Measurements from ENCODE around the gene TTC32. TPM values are rescaled to one million over a fixed set of nuclear protein-coding genes. Genes with fewer than 3 reads are reported as not detected.
"Not testable (repeated sequence)": the region's sequence is repeated elsewhere in the genome, so short reads cannot be mapped to it uniquely, and the experiment has no call there.

The TTC32 gene
- total RNA-seq, 2 experiments from 2014 or later = 30.7 to 34.8 TPM

GRCh38 chr2:19894134-19894792 is 7.5 kb downstream of the TTC32 start:
- no peak for DNase-seq
- ChIA-PET POLR2A (interaction anchor here (0.5 to 1.2 kb wide), 2 partner anchors 9 to 26 kb away, joined by 3 read pairs; no protein-coding TSS in a partner anchor), CTCF (no interaction called here)
- H3K36me3 Mint-ChIP-seq (ENCODE audit: low read depth) = peaks cover 44% of the 10 kb centered on the region
- H3K27ac Mint-ChIP-seq = no peak overlapping the region
- peaks cover 69% of the 10 kb centered on the region for H3K4me1 Mint-ChIP-seq
- H3K27me3 Mint-ChIP-seq = no peaks in the 10 kb centered on the region
- H3K4me3 Mint-ChIP-seq = no peak overlapping the region
- H3K9me3 Mint-ChIP-seq = no peaks in the 10 kb centered on the region

- ChIA-PET POLR2A (interaction anchor here (1.3 kb wide), 1 partner anchor 8 kb away, joined by 3 read pairs; the partner anchor contains the start of gene TTC32), CTCF (interaction anchor here (1.7 kb wide), 1 partner anchor 30 kb away, joined by 4 read pairs; no protein-coding TSS in a partner anchor)
- no peaks in the 10 kb centered on the region for H3K27me3 Mint-ChIP-seq
- DNase-seq = no peak
- H3K9me3 Mint-ChIP-seq = no peaks in the 10 kb centered on the region
- H3K36me3 Mint-ChIP-seq (ENCODE audit: low read depth) = peaks cover 39% of the 10 kb centered on the region
- H3K4me1 Mint-ChIP-seq = peaks cover 63% of the 10 kb centered on the region
- H3K27ac Mint-ChIP-seq = no peak overlapping the region
- H3K4me3 Mint-ChIP-seq = no peak overlapping the region
Measured at GRCh38 chr2:19893520-19894133, 8.2 kb downstream of the TTC32 start.

GRCh38 chr2:19891971-19892370 is 9.8 kb downstream of the TTC32 start:
- H3K27ac Mint-ChIP-seq, H3K27me3 Mint-ChIP-seq, DNase-seq, H3K4me3 Mint-ChIP-seq, H3K9me3 Mint-ChIP-seq: not testable (repeated sequence)
- Mint-ChIP-seq H3K4me1 (peaks cover 51% of the 10 kb centered on the region), H3K36me3 (ENCODE audit: low read depth) (peaks cover 30% of the 10 kb centered on the region)
- ChIA-PET CTCF (interaction anchor here (1.7 kb wide), 1 partner anchor 28 kb away, joined by 4 read pairs; no protein-coding TSS in a partner anchor), POLR2A (interaction anchor here (1.3 to 3.0 kb wide), 2 partner anchors 7 to 9 kb away, joined by 3 to 15 read pairs; partner anchors contain the start of gene TTC32)

- no peak overlapping the region for H3K4me3 Mint-ChIP-seq
- CTCF ChIA-PET = no interaction called here
- H3K36me3 Mint-ChIP-seq (ENCODE audit: low read depth) = peaks cover 24% of the 10 kb centered on the region
- no peak overlapping the region for H3K27ac Mint-ChIP-seq
- H3K9me3 Mint-ChIP-seq = no peaks in the 10 kb centered on the region
- POLR2A ChIA-PET = interaction anchor here (3.0 kb wide), 1 partner anchor 9 kb away, joined by 15 read pairs; no protein-coding TSS in a partner anchor
- H3K27me3 Mint-ChIP-seq = no peaks in the 10 kb centered on the region
- peaks cover 38% of the 10 kb centered on the region for H3K4me1 Mint-ChIP-seq
- DNase-seq = no peak
Measured at GRCh38 chr2:19890104-19890503, 11.7 kb downstream of the TTC32 start.

GRCh38 chr2:19888831-19889230 is 13.0 kb downstream of the TTC32 start:
- CTCF ChIA-PET = no interaction called here

GRCh38 chr2:19887510-19887909 is 14.3 kb downstream of the TTC32 start:
- Mint-ChIP-seq H3K4me1 (peaks cover 18% of the 10 kb centered on the region), H3K27ac (no peak overlapping the region), H3K9me3 (no peaks in the 10 kb centered on the region), H3K4me3 (no peak overlapping the region), H3K27me3 (no peaks in the 10 kb centered on the region), H3K36me3 (ENCODE audit: low read depth) (peaks cover 12% of the 10 kb centered on the region)
- POLR2A ChIA-PET = no interaction called here
- CTCF ChIA-PET = no interaction called here
- DNase-seq = no peak

More at GRCh38 chr2:19888831-19889230, 13.0 kb downstream of the TTC32 start:
- POLR2A ChIA-PET = interaction anchor here (3.0 kb wide), 1 partner anchor 11 kb away, joined by 15 read pairs; no protein-coding TSS in a partner anchor
- Mint-ChIP-seq H3K4me1 (peaks cover 26% of the 10 kb centered on the region), H3K4me3 (no peak overlapping the region), H3K27ac (no peak overlapping the region), H3K36me3 (ENCODE audit: low read depth) (peaks cover 17% of the 10 kb centered on the region), H3K27me3 (no peaks in the 10 kb centered on the region), H3K9me3 (no peaks in the 10 kb centered on the region)
- DNase-seq = no peak

- POLR2A ChIA-PET = no interaction called here
- no peak for DNase-seq
- H3K27me3 Mint-ChIP-seq = no peaks in the 10 kb centered on the region
- no peaks in the 10 kb centered on the region for H3K9me3 Mint-ChIP-seq
- peaks cover 11% of the 10 kb centered on the region for H3K4me1 Mint-ChIP-seq
- CTCF ChIA-PET = no interaction called here
- H3K36me3 Mint-ChIP-seq (ENCODE audit: low read depth) = peaks cover 7% of the 10 kb centered on the region
- H3K4me3 Mint-ChIP-seq = no peak overlapping the region
- no peak overlapping the region for H3K27ac Mint-ChIP-seq
Measured at GRCh38 chr2:19886261-19886660, 15.5 kb downstream of the TTC32 start.

GRCh38 chr2:19885791-19886190 is 16.0 kb downstream of the TTC32 start:
- Mint-ChIP-seq H3K4me3 (no peak overlapping the region), H3K27me3 (no peaks in the 10 kb centered on the region), H3K27ac (no peak overlapping the region), H3K36me3 (ENCODE audit: low read depth) (peaks cover 7% of the 10 kb centered on the region), H3K9me3 (no peaks in the 10 kb centered on the region), H3K4me1 (peaks cover 11% of the 10 kb centered on the region)
- CTCF ChIA-PET = interaction anchor here (0.7 to 0.8 kb wide), 2 partner anchors 70 to 117 kb away, joined by 3 read pairs; no protein-coding TSS in a partner anchor
- no peak for DNase-seq
- POLR2A ChIA-PET = no interaction called here

- H3K27me3 Mint-ChIP-seq = no peaks in the 10 kb centered on the region
- ChIA-PET POLR2A (no interaction called here), CTCF (no interaction called here)
- no peak for DNase-seq
- H3K9me3 Mint-ChIP-seq = no peaks in the 10 kb centered on the region
- no peak overlapping the region for H3K4me3 Mint-ChIP-seq
- H3K4me1 Mint-ChIP-seq = no peaks in the 10 kb centered on the region
- peaks cover 3% of the 10 kb centered on the region for H3K36me3 Mint-ChIP-seq (ENCODE audit: low read depth)
- H3K27ac Mint-ChIP-seq = no peak overlapping the region
Measured at GRCh38 chr2:19883971-19884720, 17.6 kb downstream of the TTC32 start.

GRCh38 chr2:19883486-19883885 is 18.3 kb downstream of the TTC32 start:
- Mint-ChIP-seq H3K4me3 (no peak overlapping the region), H3K27ac (no peak overlapping the region), H3K27me3 (no peaks in the 10 kb centered on the region), H3K9me3 (no peaks in the 10 kb centered on the region), H3K4me1 (no peaks in the 10 kb centered on the region), H3K36me3 (ENCODE audit: low read depth) (peaks cover 4% of the 10 kb centered on the region)
- ChIA-PET POLR2A (no interaction called here), CTCF (no interaction called here)
- DNase-seq = peak; percentile 5

- peaks cover 4% of the 10 kb centered on the region for H3K36me3 Mint-ChIP-seq (ENCODE audit: low read depth)
- CTCF ChIA-PET = no interaction called here
- no peak overlapping the region for H3K4me3 Mint-ChIP-seq
- POLR2A ChIA-PET = no interaction called here
- DNase-seq = no peak
- no peaks in the 10 kb centered on the region for H3K27me3 Mint-ChIP-seq
- H3K27ac Mint-ChIP-seq = no peak overlapping the region
- H3K4me1 Mint-ChIP-seq = no peaks in the 10 kb centered on the region
- no peaks in the 10 kb centered on the region for H3K9me3 Mint-ChIP-seq
Measured at GRCh38 chr2:19882286-19882685, 19.5 kb downstream of the TTC32 start.

- no peak overlapping the region for H3K4me3 Mint-ChIP-seq
- no peaks in the 10 kb centered on the region for H3K9me3 Mint-ChIP-seq
- no peaks in the 10 kb centered on the region for H3K27me3 Mint-ChIP-seq
- no peak for DNase-seq
- no peak overlapping the region for H3K27ac Mint-ChIP-seq
- ChIA-PET POLR2A (no interaction called here), CTCF (no interaction called here)
- peaks cover 4% of the 10 kb centered on the region for H3K36me3 Mint-ChIP-seq (ENCODE audit: low read depth)
- no peaks in the 10 kb centered on the region for H3K4me1 Mint-ChIP-seq
Measured at GRCh38 chr2:19881908-19882265, 19.9 kb downstream of the TTC32 start.

- DNase-seq = peak; percentile 9
- CTCF ChIA-PET = no interaction called here
Measured at GRCh38 chr2:19881221-19881907, 20.4 kb downstream of the TTC32 start.

More at GRCh38 chr2:19881221-19881907, 20.4 kb downstream of the TTC32 start:
- no peaks in the 10 kb centered on the region for H3K27me3 Mint-ChIP-seq
- H3K9me3 Mint-ChIP-seq = no peaks in the 10 kb centered on the region
- peaks cover 6% of the 10 kb centered on the region for H3K36me3 Mint-ChIP-seq (ENCODE audit: low read depth)
- H3K4me1 Mint-ChIP-seq = no peaks in the 10 kb centered on the region
- H3K27ac Mint-ChIP-seq = no peak overlapping the region
- POLR2A ChIA-PET = interaction anchor here (1.0 kb wide), 1 partner anchor 18 kb away, joined by 3 read pairs; no protein-coding TSS in a partner anchor
- H3K4me3 Mint-ChIP-seq = no peak overlapping the region

Data from activated CD4-positive, alpha-beta memory T cell treated with anti-CD3 and anti-CD28 coated beads, Interleukin-2, amount 10 ng/mL, durations not matched to agents 7 days and 5 days (primary cell).